K562 (cell line): ENCODE data around the gene SZT2. TPM values are rescaled to one million over a fixed set of nuclear protein-coding genes. Genes with fewer than 3 reads are reported as not detected.

ENCODE experiments used
- CTBP1 ChIP-seq: fragments of 450-650 bp; IDR thresholded peaks from 2 replicates; pipeline ENCODE4 v1.6.1; 2016; ENCODE audit warnings: borderline replicate concordance
- DACH1 ChIP-seq: fragments of 450-650 bp; IDR thresholded peaks from 2 replicates; pipeline ENCODE4 v1.6.1; 2018; ENCODE audit not compliant: partially characterized antibody
- ETS1 ChIP-seq: conservative IDR thresholded peaks from 2 replicates; pipeline ENCODE4 v1.6.1; 2011; ENCODE audit warnings: low read depth, mild to moderate bottlenecking, low read length; ENCODE audit not compliant: control insufficient read depth
- MXD1 ChIP-seq: fragments of 250-450 bp; sonication (Bioruptor Pico); IDR thresholded peaks from 2 replicates; pipeline ENCODE4 v1.8.0; 2021; ENCODE audit warnings: borderline replicate concordance, mild to moderate bottlenecking, moderate library complexity; ENCODE audit not compliant: poor library complexity, severe bottlenecking
- RBM39 ChIP-seq: fragments of 200-400 bp; formaldehyde crosslinking; optimal IDR thresholded peaks from 2 replicates; pipeline ENCODE3; 2018; ENCODE audit warnings: low read depth, low read length
- RREB1 ChIP-seq: fragments of 250-450 bp; sonication (Bioruptor Pico); IDR thresholded peaks from 2 replicates; pipeline ENCODE4 v1.4.0; 2020
- TAL1 ChIP-seq: fragments of 450-650 bp; IDR thresholded peaks from 2 replicates; pipeline ENCODE4 v1.6.1; 2016; ENCODE audit warnings: mild to moderate bottlenecking
- TOE1 ChIP-seq, 2 experiments: fragments of 450-650 bp in 1 of 2; sonication (generic) in 1 of 2; formaldehyde crosslinking in 1 of 2; IDR thresholded peaks; 2 replicates each; pipeline versions ENCODE4 v1.7.1 to v1.8.0; 2016 to 2022; ENCODE audit warnings: borderline replicate concordance in 2 of 2, mild to moderate bottlenecking in 2 of 2, antibody characterized with exemption in 1 of 2, inconsistent platforms in 1 of 2, low read depth in 1 of 2, missing genetic modification reagents in 1 of 2, moderate library complexity in 1 of 2
- ZNF407 ChIP-seq: fragments of 450-650 bp; IDR thresholded peaks from 2 replicates; pipeline ENCODE4 v1.6.1; 2016; ENCODE audit warnings: low read depth
- polyA plus RNA-seq, 8 experiments: library from polyadenylated mRNA; depleted of rRNA in 4 of 8; stranded (reverse) in 5 of 8; unstranded in 3 of 8; fragments of >200 nt; fragmentation: Nextera tagmentation in 2 of 8; fragmentation: Illumina TruSeq in 1 of 8; extraction: Ambion mirVana in 2 of 8; extraction: Trizol in 1 of 8; gene quantifications; 2 replicates each; pipeline versions ENCODE4 v1.2.1 to v1.2.3, GENCODE V29; 2011 to 2014; ENCODE audit warnings: inconsistent platforms in 1 of 8, missing spikeins in 1 of 8
- total RNA-seq, 7 experiments: library from RNA; depleted of rRNA in 6 of 7; stranded (reverse); fragments of >200 nt in 6 of 7; fragmentation: Illumina TruSeq in 2 of 7; extraction: Trizol in 2 of 7; gene quantifications; 2 replicates each; pipeline versions ENCODE4 v1.2.1 to v1.2.3, GENCODE V29; 2011 to 2021; ENCODE audit warnings: low replicate concordance in 1 of 7

The SZT2 gene
- total and polyA plus RNA-seq, 9 of the 15 experiments (the other 6 are each of a cell fraction or from before 2014, with no cell fraction given) = 0.88 to 31.0 (median 12.8) TPM

GRCh38 chr1:43367026-43367903 lies 22.4 kb upstream of the SZT2 start (continued):
- TF ChIP-seq ETS1 (no peak; the same call in 1 of the 2 replicates), RBM39 (no peak), MXD1 (CRISPR knock-in tag) (peak; percentile 16), RREB1 (0 out of 2 replicates have a peak, but pooled peaks have one; percentile 15), CTBP1 (no peak; the same call in 1 of the 2 replicates), DACH1 (peak; percentile 29), TOE1 (IDR thresholded peaks at IDR 0.05; ENCODE audit: borderline replicate concordance) (peak; percentile 48; the same call in 1 of the 2 replicates), TOE1 (CRISPR knock-in tag; IDR thresholded peaks at IDR 0.05; ENCODE audit: borderline replicate concordance, low read depth) (no peak), TAL1 (peak; percentile 88), ZNF407 (no peak)
